H9 (cell line): ENCODE data around the gene ASCC3. TPM values are rescaled to one million over a fixed set of nuclear protein-coding genes. Genes with fewer than 3 reads are reported as not detected.

Experiments
- DNase-seq: peaks from one replicate; pipeline ENCODE4 v3.0.0-alpha.2; 2017
- H2AFZ ChIP-seq: one replicate; pipeline ENCODE4 v1.6.1; 2013; ENCODE audit warnings: mild to moderate bottlenecking, low read length, control low read depth, moderate library complexity
- H2AK5ac ChIP-seq: 2 replicates; pipeline ENCODE4 v1.6.1; 2013; ENCODE audit warnings: low read length, control low read depth, mixed read lengths; ENCODE audit not compliant: insufficient read length
- H2BK120ac ChIP-seq: one replicate; pipeline ENCODE4 v1.6.1; 2013; ENCODE audit warnings: low read depth, mild to moderate bottlenecking, low read length, control low read depth, inconsistent platforms; ENCODE audit not compliant: poor library complexity, severe bottlenecking
- H2BK12ac ChIP-seq: 2 replicates; pipeline ENCODE4 v1.6.1; 2013; ENCODE audit warnings: low read length, control low read depth, mixed read lengths, low read depth; ENCODE audit not compliant: insufficient read length
- H2BK15ac ChIP-seq: 2 replicates; pipeline ENCODE4 v1.6.1; 2013; ENCODE audit warnings: low read depth, low read length, control low read depth
- H2BK20ac ChIP-seq: one replicate; pipeline ENCODE4 v1.6.1; 2013; ENCODE audit warnings: low read depth, mild to moderate bottlenecking, low read length, control low read depth, inconsistent platforms; ENCODE audit not compliant: poor library complexity, severe bottlenecking
- H2BK5ac ChIP-seq: 2 replicates; pipeline ENCODE4 v1.6.1; 2013; ENCODE audit warnings: low read length, control low read depth, mixed read lengths; ENCODE audit not compliant: insufficient read length
- H3K14ac ChIP-seq: 2 replicates; pipeline ENCODE4 v1.6.1; 2013; ENCODE audit warnings: low read length, control low read depth; ENCODE audit not compliant: insufficient read depth
- H3K18ac ChIP-seq: 2 replicates; pipeline ENCODE4 v1.6.1; 2013; ENCODE audit warnings: low read depth, mild to moderate bottlenecking, mixed read lengths, low read length, control low read depth; ENCODE audit not compliant: insufficient read length
- H3K23ac ChIP-seq: 2 replicates; pipeline ENCODE4 v1.6.1; 2013; ENCODE audit warnings: low read length, control low read depth, mixed read lengths, low read depth; ENCODE audit not compliant: insufficient read length
- H3K23me2 ChIP-seq: 2 replicates; pipeline ENCODE4 v1.6.1; 2013; ENCODE audit warnings: low read depth, mild to moderate bottlenecking, mixed read lengths, low read length, control low read depth; ENCODE audit not compliant: insufficient read length, poor library complexity, severe bottlenecking
- H3K27ac ChIP-seq: 2 replicates; pipeline ENCODE4 v1.5.1; 2013; ENCODE audit warnings: low read length, control low read depth, mixed read lengths, low read depth; ENCODE audit not compliant: insufficient read length
- H3K27me3 ChIP-seq: 2 replicates; pipeline ENCODE4 v1.6.1; 2013; ENCODE audit warnings: low read length, control low read depth, inconsistent platforms; ENCODE audit not compliant: insufficient read depth
- H3K4ac ChIP-seq: 2 replicates; pipeline ENCODE4 v1.6.1; 2013; ENCODE audit warnings: low read depth, mild to moderate bottlenecking, control low read depth, inconsistent platforms, low read length, moderate library complexity
- H3K4me1 ChIP-seq: 2 replicates; pipeline ENCODE4 v1.6.1; 2013; ENCODE audit warnings: low read length, control low read depth, inconsistent platforms; ENCODE audit not compliant: insufficient read depth
- H3K4me2 ChIP-seq: 2 replicates; pipeline ENCODE4 v1.6.1; 2013; ENCODE audit warnings: low read length, control low read depth, mixed read lengths; ENCODE audit not compliant: insufficient read length, insufficient read depth
- H3K56ac ChIP-seq: 2 replicates; pipeline ENCODE4 v1.6.1; 2013; ENCODE audit warnings: low read depth, mild to moderate bottlenecking, mixed read lengths, low read length, control low read depth; ENCODE audit not compliant: insufficient read length
- H3K79me1 ChIP-seq: 2 replicates; pipeline ENCODE4 v1.6.1; 2013; ENCODE audit warnings: low read depth, mild to moderate bottlenecking, moderate library complexity, low read length, control low read depth, inconsistent platforms; ENCODE audit not compliant: insufficient read depth, poor library complexity, severe bottlenecking
- H3K79me2 ChIP-seq: 2 replicates; pipeline ENCODE4 v1.6.1; 2013; ENCODE audit warnings: low read length, control low read depth, inconsistent platforms; ENCODE audit not compliant: insufficient read depth
- H3K9ac ChIP-seq: 2 replicates; pipeline ENCODE4 v1.6.1; 2013; ENCODE audit warnings: low read length, control low read depth, mixed read lengths; ENCODE audit not compliant: insufficient read length; ENCODE audit errors: extremely low read depth
- H3K9me3 ChIP-seq: one replicate; pipeline ENCODE4 v1.6.1; 2013; ENCODE audit warnings: low read depth, low read length, inconsistent platforms; ENCODE audit not compliant: control insufficient read depth
- H3T11ph ChIP-seq: one replicate; pipeline ENCODE4 v1.6.1; 2013; ENCODE audit warnings: mild to moderate bottlenecking, low read length, control low read depth, inconsistent platforms
- H4K20me1 ChIP-seq: one replicate; pipeline ENCODE4 v1.6.1; 2013; ENCODE audit not compliant: control insufficient read depth, insufficient read length, insufficient read depth
- H4K5ac ChIP-seq: 2 replicates; pipeline ENCODE4 v1.6.1; 2013; ENCODE audit warnings: low read depth, mild to moderate bottlenecking, mixed read lengths, low read length, control low read depth; ENCODE audit not compliant: insufficient read length
- H4K8ac ChIP-seq: replicated peaks from 2 replicates; pipeline ENCODE4 v1.6.1; 2013; ENCODE audit warnings: low read length, control low read depth, mixed read lengths, low read depth; ENCODE audit not compliant: insufficient read length
- H4K91ac ChIP-seq: 2 replicates; pipeline ENCODE4 v1.6.1; 2013; ENCODE audit warnings: low read depth, mild to moderate bottlenecking, moderate library complexity, mixed read lengths, low read length, control low read depth; ENCODE audit not compliant: insufficient read length
- H3K27ac Mint-ChIP-seq, 3 experiments: 2 replicates in 2 of 3; 3 replicates in 1 of 3; pipeline ENCODE4 v1.8.0; 2020 to 2021; ENCODE audit warnings: mixed read lengths in 3 of 3, mild to moderate bottlenecking in 1 of 3, moderate library complexity in 1 of 3
- H3K27me3 Mint-ChIP-seq: 2 replicates; pipeline ENCODE4 v1.8.0; 2021; ENCODE audit warnings: low read depth, mild to moderate bottlenecking, moderate library complexity, mixed read lengths
- H3K36me3 Mint-ChIP-seq, 3 experiments: 2 replicates in 2 of 3; 3 replicates in 1 of 3; pipeline ENCODE4 v1.8.0; 2020 to 2021; ENCODE audit warnings: low read depth in 3 of 3, mixed read lengths in 3 of 3; ENCODE audit not compliant: insufficient read depth in 1 of 3
- H3K4me1 Mint-ChIP-seq, 2 experiments: 2 replicates each; pipeline ENCODE4 v1.8.0; 2020; ENCODE audit warnings: mixed read lengths in 2 of 2
- H3K4me3 Mint-ChIP-seq, 2 experiments: 2 replicates in 1 of 2; 3 replicates in 1 of 2; pipeline ENCODE4 v1.8.0; 2020 to 2021; ENCODE audit warnings: mild to moderate bottlenecking in 2 of 2, mixed read lengths in 2 of 2, moderate library complexity in 1 of 2
- H3K9me3 Mint-ChIP-seq, 2 experiments: 2 replicates in 1 of 2; 3 replicates in 1 of 2; pipeline ENCODE4 v1.8.0; 2020; ENCODE audit warnings: mild to moderate bottlenecking in 2 of 2, mixed read lengths in 2 of 2, moderate library complexity in 1 of 2
- WGBS: extraction: QIAGEN DNeasy Blood & Tissue Kit; methylation state at CpG from one replicate; pipeline ENCODE4 v1.1.7; 2013; ENCODE audit warnings: missing lambda C conversion rate, low lambda C conversion rate, mixed read lengths; ENCODE audit not compliant: insufficient read length; ENCODE audit errors: extremely low coverage; 5-methylcytosine and 5-hydroxymethylcytosine counted together
- total RNA-seq: library from RNA; stranded (reverse); gene quantifications from 2 replicates; pipeline ENCODE4 v1.2.1, GENCODE V29; 2021
- TF ChIP-seq, protein P1 (sequence below): fragments of 200-600 bp; sonication (generic); conservative IDR thresholded peaks from 3 replicates; pipeline ENCODE4 v1.8.0; 2021; ENCODE audit warnings: antibody characterized with exemption, mild to moderate bottlenecking

Gene ASCC3
- total RNA-seq, 1 experiment from 2014 or later = 63.8 TPM

DNA sequence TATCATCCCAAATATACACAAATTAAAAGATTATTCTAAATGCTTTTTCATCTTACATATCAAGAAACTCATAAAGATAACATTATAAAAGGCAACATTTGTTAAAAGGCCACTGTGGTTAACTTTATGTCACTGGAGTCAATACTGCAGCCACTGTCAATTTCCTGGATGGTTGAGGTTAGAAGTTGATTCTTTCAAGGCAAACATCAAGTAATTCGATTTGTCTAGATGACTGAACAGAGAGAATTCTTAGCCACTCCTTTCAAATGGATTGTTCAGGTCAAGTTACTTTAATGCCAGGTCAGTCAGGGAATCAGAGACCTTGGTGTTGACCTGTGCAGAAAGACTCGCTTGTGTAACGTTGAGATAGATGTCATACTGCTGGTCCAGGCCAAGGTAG lies 372.0 kb downstream of the ASCC3 start:
- Histone ChIP-seq H3K56ac (no peak overlapping the region), H2AFZ (no peak overlapping the region), H2BK5ac (no peak overlapping the region), H3K4ac (no peak overlapping the region), H3K9me3 (no peaks in the 10 kb centered on the region), H3K18ac (no peak overlapping the region), H3K23me2 (no peaks in the 10 kb centered on the region), H3K79me2 (no peaks in the 10 kb centered on the region), H2BK20ac (no peak overlapping the region), H3K9ac (no peak overlapping the region), H3K27ac (no peak overlapping the region), H3T11ph (no peak overlapping the region), H2AK5ac (no peak overlapping the region), H3K14ac (no peak overlapping the region), H2BK12ac (no peak overlapping the region), H4K5ac (no peak overlapping the region), H4K8ac (no peak overlapping the region), H3K79me1 (no peaks in the 10 kb centered on the region), H3K4me2 (no peak overlapping the region), H3K27me3 (no peaks in the 10 kb centered on the region), H2BK15ac (no peak overlapping the region), H4K20me1 (no peaks in the 10 kb centered on the region), H4K91ac (no peak overlapping the region), H3K4me1 (no peaks in the 10 kb centered on the region; the same call in 1 of the 2 replicates), H2BK120ac (no peak overlapping the region), H3K23ac (no peak overlapping the region)
- peaks cover 3 to 28% (median 9%) of the 10 kb centered on the region in 3 experiments; a peak in 5 of 7 replicates for H3K36me3 Mint-ChIP-seq
- WGBS = no CpG with 5 or more reads among the region's 3 CpGs
- H3K27me3 Mint-ChIP-seq = no peaks in the 10 kb centered on the region
- H3K4me1 Mint-ChIP-seq = no peaks in the 10 kb centered on the region
- H3K27ac Mint-ChIP-seq = no peak overlapping the region
- TF ChIP-seq, protein P1, sequence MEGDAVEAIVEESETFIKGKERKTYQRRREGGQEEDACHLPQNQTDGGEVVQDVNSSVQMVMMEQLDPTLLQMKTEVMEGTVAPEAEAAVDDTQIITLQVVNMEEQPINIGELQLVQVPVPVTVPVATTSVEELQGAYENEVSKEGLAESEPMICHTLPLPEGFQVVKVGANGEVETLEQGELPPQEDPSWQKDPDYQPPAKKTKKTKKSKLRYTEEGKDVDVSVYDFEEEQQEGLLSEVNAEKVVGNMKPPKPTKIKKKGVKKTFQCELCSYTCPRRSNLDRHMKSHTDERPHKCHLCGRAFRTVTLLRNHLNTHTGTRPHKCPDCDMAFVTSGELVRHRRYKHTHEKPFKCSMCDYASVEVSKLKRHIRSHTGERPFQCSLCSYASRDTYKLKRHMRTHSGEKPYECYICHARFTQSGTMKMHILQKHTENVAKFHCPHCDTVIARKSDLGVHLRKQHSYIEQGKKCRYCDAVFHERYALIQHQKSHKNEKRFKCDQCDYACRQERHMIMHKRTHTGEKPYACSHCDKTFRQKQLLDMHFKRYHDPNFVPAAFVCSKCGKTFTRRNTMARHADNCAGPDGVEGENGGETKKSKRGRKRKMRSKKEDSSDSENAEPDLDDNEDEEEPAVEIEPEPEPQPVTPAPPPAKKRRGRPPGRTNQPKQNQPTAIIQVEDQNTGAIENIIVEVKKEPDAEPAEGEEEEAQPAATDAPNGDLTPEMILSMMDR = no peak
- no peak overlapping the region for H3K4me3 Mint-ChIP-seq
- no peak for DNase-seq
- no peaks in the 10 kb centered on the region for H3K9me3 Mint-ChIP-seq
